Measurements from ENCODE around the gene ADGRV1.

GRCh38 chr5:90510438-90510837 lies 48.2 kb upstream of the ADGRV1 start:
- no peak for TF ChIP-seq CTCF (IDR thresholded peaks at IDR 0.05; ENCODE audit: insufficient read depth, low read length, poor library complexity, severe bottlenecking)
- TF ChIP-seq EZH2phosphoT487 (conservative IDR thresholded peaks at IDR 0.05; ENCODE audit: low read length) = no peak

Data from SU-DHL-6 (cell line).